ENCODE results near the gene GPS1.

- TF ChIP-seq TCF7L2 (IDR thresholded peaks at IDR 0.05; ENCODE audit: low read depth, low read length) (no peak), ZBTB43 (CRISPR knock-in tag; IDR thresholded peaks at IDR 0.05) (no peak), ZBTB1 (CRISPR knock-in tag; IDR thresholded peaks at IDR 0.05; ENCODE audit: borderline replicate concordance, low read depth) (no peak), POLR3G (IDR thresholded peaks at IDR 0.05; ENCODE audit: extremely low read depth, insufficient read length, insufficient replicate concordance) (no peak), SRF (CRISPR knock-in tag; IDR thresholded peaks at IDR 0.05) (no peak), CHCHD3 (CRISPR knock-in tag; IDR thresholded peaks at IDR 0.05) (no peak), ZNF76 (CRISPR knock-in tag; IDR thresholded peaks at IDR 0.05; ENCODE audit: borderline replicate concordance) (no peak), DPF2 (IDR thresholded peaks at IDR 0.05) (no peak), SRSF9 (IDR thresholded peaks at IDR 0.05; ENCODE audit: borderline replicate concordance, low read depth, low read length) (no peak), SP1 (CRISPR knock-in tag; IDR thresholded peaks at IDR 0.05) (no peak), NFYB (IDR thresholded peaks at IDR 0.05; ENCODE audit: extremely low read depth, insufficient read length) (no peak)
Observed at GRCh38 chr17:82049106-82049505, 2.6 kb upstream of the GPS1 start.

Measured in K562 (cell line).